Activated CD8-positive, alpha-beta memory T cell treated with anti-CD3 and anti-CD28 coated beads for 48 hours (primary cell): ENCODE measurements around the gene CDKN2D.

ENCODE experiments used
- DNase-seq, 3 experiments: peaks; one replicate each; pipeline ENCODE4 v3.0.0-alpha.2; 2020; ENCODE audit warnings: low read depth in 2 of 3, low spot score in 2 of 3

CDKN2D gene

GRCh38 chr19:10523135-10523636 is 45.6 kb downstream of the CDKN2D start:
- no peak for DNase-seq

- no peak for DNase-seq
These were observed 47.2 kb downstream of the CDKN2D start for GRCh38 chr19:10521461-10522171.

- DNase-seq, result no peak
These were observed 48.0 kb downstream of the CDKN2D start for GRCh38 chr19:10520652-10521318.

GRCh38 chr19:10519421-10519820 is 49.4 kb downstream of the CDKN2D start:
- no peak for DNase-seq

- DNase-seq, result no peak
These were observed 50.1 kb downstream of the CDKN2D start for GRCh38 chr19:10518444-10519361.

- DNase-seq, result no peak
These were observed 50.9 kb downstream of the CDKN2D start for GRCh38 chr19:10517760-10518443.

- DNase-seq, result no peak
These were observed 51.4 kb downstream of the CDKN2D start, which contains the start of gene S1PR5 for GRCh38 chr19:10517361-10517759. Gene S1PR5, minus strand, starts transcription at chr19:10517447. Its CDS starts 2,436 bp downstream, at chr19:10515011.

GRCh38 chr19:10516671-10517286 is 52.0 kb downstream of the CDKN2D start:
- no peak for DNase-seq
